KMS-11 (cell line): ENCODE results near the gene NUP93.
A peak's percentile ranks its signal among the peaks of the same experiment; 100 is the strongest.

ENCODE experiments used
- H2AFZ ChIP-seq: fragments of 200-600 bp; sonication (generic); 2 replicates; pipeline ENCODE4 v1.6.1; 2016; ENCODE audit warnings: antibody characterized with exemption, mixed run types, low read depth
- H3K27ac ChIP-seq: fragments of 200-600 bp; sonication (generic); 2 replicates; pipeline ENCODE4 v1.6.1; 2016; ENCODE audit warnings: mild to moderate bottlenecking, mixed run types
- H3K27me3 ChIP-seq: fragments of 200-600 bp; sonication (generic); 2 replicates; pipeline ENCODE4 v1.6.1; 2017; ENCODE audit warnings: mild to moderate bottlenecking, low read depth, mixed run types, moderate library complexity; ENCODE audit not compliant: insufficient read depth
- H3K36me3 ChIP-seq: fragments of 200-600 bp; sonication (generic); 2 replicates; pipeline ENCODE4 v1.6.1; 2017; ENCODE audit warnings: mild to moderate bottlenecking, mixed run types; ENCODE audit not compliant: insufficient read depth
- H3K4me1 ChIP-seq: fragments of 200-600 bp; sonication (generic); 2 replicates; pipeline ENCODE4 v1.6.1; 2016; ENCODE audit warnings: mild to moderate bottlenecking, low read depth, mixed run types; ENCODE audit not compliant: poor library complexity, severe bottlenecking
- H3K4me2 ChIP-seq: fragments of 200-600 bp; sonication (generic); 2 replicates; pipeline ENCODE4 v1.7.0; 2016; ENCODE audit warnings: mild to moderate bottlenecking, mixed run types
- H3K4me3 ChIP-seq: fragments of 200-600 bp; sonication (generic); IDR thresholded peaks from 2 replicates; pipeline ENCODE4 v1.6.1; 2017; ENCODE audit warnings: low read depth, low read length, mixed read lengths; ENCODE audit not compliant: insufficient read depth
- H3K79me2 ChIP-seq: fragments of 200-600 bp; sonication (generic); 2 replicates; pipeline ENCODE4 v1.6.1; 2016; ENCODE audit warnings: low read depth, mixed run types; ENCODE audit not compliant: insufficient read depth
- H3K9ac ChIP-seq: fragments of 200-600 bp; sonication (generic); 2 replicates; pipeline ENCODE4 v1.6.1; 2016; ENCODE audit warnings: mild to moderate bottlenecking, mixed run types
- H4K20me1 ChIP-seq: fragments of 200-600 bp; sonication (generic); 2 replicates; pipeline ENCODE4 v1.6.1; 2016; ENCODE audit warnings: mild to moderate bottlenecking, mixed run types; ENCODE audit not compliant: insufficient read depth
- TF ChIP-seq, protein P1 (sequence below): fragments of 200-600 bp; sonication (generic); conservative IDR thresholded peaks from 2 replicates; pipeline ENCODE4 v1.6.1; 2017; ENCODE audit warnings: low read depth, mild to moderate bottlenecking, antibody characterized with exemption, low read length, moderate library complexity, mixed read lengths

The NUP93 gene

DNA sequence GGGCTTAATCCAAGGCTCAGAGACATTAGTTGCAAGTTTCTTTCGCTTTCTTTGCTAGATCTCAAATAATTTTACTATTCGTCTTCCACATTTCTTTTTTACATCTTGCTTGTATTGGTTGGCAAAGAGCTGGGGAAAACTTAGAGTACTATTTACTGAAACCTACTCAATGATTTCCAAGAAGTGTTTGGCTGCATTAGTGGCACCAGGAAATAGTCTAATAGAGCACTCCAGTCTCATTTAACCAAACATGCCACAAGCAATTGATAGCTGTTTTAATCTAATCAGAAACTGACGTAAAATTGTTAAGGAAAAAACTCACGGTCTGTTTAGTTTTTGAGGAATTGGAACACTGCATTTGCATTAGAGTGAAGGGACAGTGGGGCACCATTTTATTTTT, 29.0 kb downstream of the NUP93 start:
- peaks cover 8% of the 10 kb centered on the region for H3K4me1 ChIP-seq
- no peak overlapping the region for H3K27ac ChIP-seq
- no peak overlapping the region for H3K4me3 ChIP-seq
- H3K4me2 ChIP-seq: no peak overlapping the region
- H2AFZ ChIP-seq: no peak overlapping the region
- no peaks in the 10 kb centered on the region for H3K27me3 ChIP-seq
- H4K20me1 ChIP-seq: no peaks in the 10 kb centered on the region
- TF ChIP-seq, protein P1, sequence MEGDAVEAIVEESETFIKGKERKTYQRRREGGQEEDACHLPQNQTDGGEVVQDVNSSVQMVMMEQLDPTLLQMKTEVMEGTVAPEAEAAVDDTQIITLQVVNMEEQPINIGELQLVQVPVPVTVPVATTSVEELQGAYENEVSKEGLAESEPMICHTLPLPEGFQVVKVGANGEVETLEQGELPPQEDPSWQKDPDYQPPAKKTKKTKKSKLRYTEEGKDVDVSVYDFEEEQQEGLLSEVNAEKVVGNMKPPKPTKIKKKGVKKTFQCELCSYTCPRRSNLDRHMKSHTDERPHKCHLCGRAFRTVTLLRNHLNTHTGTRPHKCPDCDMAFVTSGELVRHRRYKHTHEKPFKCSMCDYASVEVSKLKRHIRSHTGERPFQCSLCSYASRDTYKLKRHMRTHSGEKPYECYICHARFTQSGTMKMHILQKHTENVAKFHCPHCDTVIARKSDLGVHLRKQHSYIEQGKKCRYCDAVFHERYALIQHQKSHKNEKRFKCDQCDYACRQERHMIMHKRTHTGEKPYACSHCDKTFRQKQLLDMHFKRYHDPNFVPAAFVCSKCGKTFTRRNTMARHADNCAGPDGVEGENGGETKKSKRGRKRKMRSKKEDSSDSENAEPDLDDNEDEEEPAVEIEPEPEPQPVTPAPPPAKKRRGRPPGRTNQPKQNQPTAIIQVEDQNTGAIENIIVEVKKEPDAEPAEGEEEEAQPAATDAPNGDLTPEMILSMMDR: no peak
- H3K36me3 ChIP-seq: no peaks in the 10 kb centered on the region
- peaks cover 9% of the 10 kb centered on the region; the same call in 1 of the 2 replicates for H3K79me2 ChIP-seq
- no peak overlapping the region for H3K9ac ChIP-seq

DNA sequence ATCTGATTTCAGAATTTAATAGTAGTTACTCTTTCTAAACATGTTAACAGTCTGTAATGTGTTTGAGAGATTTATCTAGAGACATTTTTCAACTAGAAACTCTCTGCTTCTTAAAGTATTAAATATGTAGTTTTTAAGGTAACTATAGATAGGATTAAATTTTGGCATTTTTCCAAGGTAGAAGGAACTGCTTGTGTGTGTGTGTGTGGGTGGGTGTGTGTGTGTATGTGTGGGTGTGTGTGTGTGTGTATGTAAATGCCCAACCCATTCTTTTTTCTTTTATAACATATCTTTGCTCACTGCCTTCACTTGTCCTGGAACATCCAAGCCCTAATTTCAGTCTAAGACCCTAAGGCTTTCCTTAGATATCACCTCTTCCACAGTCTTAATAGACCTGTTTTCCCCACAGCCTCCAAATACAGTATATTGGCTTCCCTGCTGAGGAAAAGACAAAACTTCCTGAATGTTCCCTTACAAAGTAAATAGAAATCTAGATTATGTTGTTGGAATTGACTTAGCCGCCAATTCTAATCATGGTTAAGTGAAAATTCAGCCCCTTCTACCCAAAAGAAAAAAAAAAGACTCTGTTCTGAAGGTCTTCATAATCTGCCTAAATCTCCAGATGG, 33.5 kb downstream of the NUP93 start:
- peaks cover 25% of the 10 kb centered on the region for H3K4me1 ChIP-seq
- no peaks in the 10 kb centered on the region for H3K27me3 ChIP-seq
- H3K4me3 ChIP-seq: no peak overlapping the region
- no peak overlapping the region for H2AFZ ChIP-seq
- peak overlapping the region; percentile 84; the same call in 1 of the 2 replicates for H3K4me2 ChIP-seq
- 0 out of 2 replicates have a peak, but pooled peaks cover 4% of the 10 kb centered on the region for H3K36me3 ChIP-seq
- TF ChIP-seq, protein P1: no peak
- no peaks in the 10 kb centered on the region for H4K20me1 ChIP-seq
- H3K9ac ChIP-seq: no peak overlapping the region
- H3K79me2 ChIP-seq: no peaks in the 10 kb centered on the region
- H3K27ac ChIP-seq: no peak overlapping the region

DNA sequence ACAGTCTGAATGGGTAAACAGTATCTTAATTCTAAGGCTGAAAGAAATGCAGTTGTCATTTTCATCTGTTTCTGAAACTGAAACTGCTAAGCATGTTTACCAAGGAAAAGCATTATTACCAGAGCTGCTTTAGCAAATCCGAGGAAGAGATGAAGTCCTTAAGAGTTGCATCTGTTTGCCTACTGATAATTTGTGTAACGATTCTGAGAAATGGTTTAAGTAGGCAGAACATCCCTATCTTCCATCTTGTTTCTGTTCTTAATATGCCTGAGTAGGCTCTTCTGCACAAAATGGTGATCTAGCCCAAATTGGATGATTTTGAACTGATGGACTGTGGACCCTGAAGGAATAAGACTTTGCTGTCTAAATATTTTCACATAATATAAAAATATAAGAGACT, 34.9 kb downstream of the NUP93 start:
- peak overlapping the region; percentile 43 for H3K27ac ChIP-seq
- TF ChIP-seq, protein P1: no peak
- H3K27me3 ChIP-seq: no peaks in the 10 kb centered on the region
- no peak overlapping the region for H3K9ac ChIP-seq
- H2AFZ ChIP-seq: no peak overlapping the region
- no peaks in the 10 kb centered on the region for H4K20me1 ChIP-seq
- H3K4me2 ChIP-seq: peak overlapping the region; percentile 84
- no peak overlapping the region for H3K4me3 ChIP-seq
- 0 out of 2 replicates have a peak, but pooled peaks cover 4% of the 10 kb centered on the region for H3K36me3 ChIP-seq
- H3K4me1 ChIP-seq: peaks cover 25% of the 10 kb centered on the region
- H3K79me2 ChIP-seq: no peaks in the 10 kb centered on the region

DNA sequence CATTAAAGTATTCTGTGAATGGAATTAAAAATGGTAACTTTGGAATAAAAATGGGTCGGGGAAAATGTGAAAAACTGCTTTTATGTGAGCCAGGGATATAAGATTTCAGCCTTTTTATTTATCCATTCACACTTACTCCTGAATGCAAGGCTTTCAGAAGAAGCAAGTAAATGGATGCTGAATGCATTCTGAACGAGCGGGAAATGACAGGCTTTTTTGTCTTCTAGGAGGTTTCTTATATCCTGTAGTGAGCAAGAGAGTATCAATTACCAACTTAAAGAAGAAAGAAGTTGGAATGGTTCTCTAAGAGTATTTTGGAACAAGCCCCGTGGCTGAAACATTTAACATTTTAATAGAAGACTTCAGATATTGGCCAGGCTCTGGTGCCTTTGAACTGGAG, 36.0 kb downstream of the NUP93 start:
- no peaks in the 10 kb centered on the region for H4K20me1 ChIP-seq
- H3K4me2 ChIP-seq: no peak overlapping the region
- H2AFZ ChIP-seq: no peak overlapping the region
- H3K36me3 ChIP-seq: 0 out of 2 replicates have a peak, but pooled peaks cover 4% of the 10 kb centered on the region
- TF ChIP-seq, protein P1: no peak
- H3K27ac ChIP-seq: no peak overlapping the region
- no peaks in the 10 kb centered on the region for H3K27me3 ChIP-seq
- no peaks in the 10 kb centered on the region for H3K79me2 ChIP-seq
- H3K9ac ChIP-seq: no peak overlapping the region
- no peak overlapping the region for H3K4me3 ChIP-seq
- peaks cover 25% of the 10 kb centered on the region for H3K4me1 ChIP-seq
